IPS-18a (cell line): Measurements from ENCODE around the gene SNX7.

Experiments
- H3K27ac ChIP-seq: one replicate; pipeline ENCODE4 v1.5.1; 2013; ENCODE audit warnings: low read length
- H3K27me3 ChIP-seq: one replicate; pipeline ENCODE4 v1.6.1; 2013; ENCODE audit warnings: mild to moderate bottlenecking, low read length; ENCODE audit not compliant: control insufficient read depth, insufficient read depth
- H3K36me3 ChIP-seq: one replicate; pipeline ENCODE4 v1.6.1; 2013; ENCODE audit warnings: low read depth, low read length; ENCODE audit not compliant: control insufficient read depth
- H3K4me1 ChIP-seq: one replicate; pipeline ENCODE4 v1.6.1; 2013; ENCODE audit warnings: low read depth, low read length; ENCODE audit not compliant: control insufficient read depth
- H3K4me3 ChIP-seq: one replicate; pipeline ENCODE4 v1.5.1; 2013; ENCODE audit warnings: low read length
- H3K9ac ChIP-seq: one replicate; pipeline ENCODE4 v1.6.1; 2013; ENCODE audit warnings: mild to moderate bottlenecking, low read length, moderate library complexity
- H3K9me3 ChIP-seq: one replicate; pipeline ENCODE4 v1.6.1; 2013; ENCODE audit warnings: low read depth, low read length; ENCODE audit not compliant: control insufficient read depth

The SNX7 gene, protein sequence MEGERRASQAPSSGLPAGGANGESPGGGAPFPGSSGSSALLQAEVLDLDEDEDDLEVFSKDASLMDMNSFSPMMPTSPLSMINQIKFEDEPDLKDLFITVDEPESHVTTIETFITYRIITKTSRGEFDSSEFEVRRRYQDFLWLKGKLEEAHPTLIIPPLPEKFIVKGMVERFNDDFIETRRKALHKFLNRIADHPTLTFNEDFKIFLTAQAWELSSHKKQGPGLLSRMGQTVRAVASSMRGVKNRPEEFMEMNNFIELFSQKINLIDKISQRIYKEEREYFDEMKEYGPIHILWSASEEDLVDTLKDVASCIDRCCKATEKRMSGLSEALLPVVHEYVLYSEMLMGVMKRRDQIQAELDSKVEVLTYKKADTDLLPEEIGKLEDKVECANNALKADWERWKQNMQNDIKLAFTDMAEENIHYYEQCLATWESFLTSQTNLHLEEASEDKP

DNA sequence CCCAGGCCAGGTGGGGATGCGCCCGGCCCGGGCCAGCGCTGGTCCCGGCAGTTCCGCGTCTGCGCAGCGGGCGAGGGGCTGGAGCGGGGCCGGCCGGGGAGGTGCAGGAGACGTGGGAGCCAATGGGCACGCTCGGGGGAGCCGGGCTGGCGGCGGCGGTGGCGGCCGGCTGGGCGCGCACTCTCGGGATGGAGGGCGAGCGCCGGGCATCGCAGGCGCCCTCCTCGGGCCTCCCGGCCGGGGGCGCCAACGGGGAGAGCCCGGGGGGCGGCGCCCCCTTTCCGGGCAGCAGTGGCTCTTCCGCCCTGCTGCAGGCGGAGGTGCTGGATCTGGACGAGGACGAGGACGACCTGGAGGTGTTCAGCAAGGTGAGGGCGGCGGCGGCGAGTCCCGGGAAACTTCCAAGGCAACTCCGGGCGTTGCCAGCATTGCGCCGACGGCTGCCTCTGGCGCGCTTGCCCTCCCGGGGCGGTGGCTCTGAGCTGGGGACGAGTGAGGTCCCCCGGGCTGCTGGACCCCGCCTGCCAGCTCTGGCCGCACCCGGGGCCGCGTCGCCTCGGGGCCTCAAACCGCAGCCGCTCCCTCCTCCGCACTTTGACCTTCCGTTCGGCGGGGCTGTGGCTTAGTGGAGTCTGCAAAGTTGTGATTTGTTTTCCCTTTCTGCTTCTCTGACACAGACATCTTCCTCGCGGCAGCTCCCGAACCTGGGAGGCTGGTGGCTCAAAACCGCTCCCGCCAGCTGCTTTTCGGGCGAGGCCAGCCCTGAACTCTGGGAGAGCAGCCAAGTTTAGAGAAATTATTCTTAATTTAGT is at the start of gene SNX7:
SNX7 (plus strand) TSS at position 178 of the 812 bp plus-strand sequence; CDS start at position 189, 11 bp downstream.
- Histone ChIP-seq H3K9me3 (no peaks in the 10 kb centered on the region), H3K9ac (peak within 1 kb of the TSS; percentile 62), H3K4me3 (peak within 1 kb of the TSS; percentile 67), H3K36me3 (no peaks in the 10 kb centered on the region), H3K27ac (no peak within 1 kb of the TSS), H3K27me3 (peaks cover 19% of the 10 kb centered on the region), H3K4me1 (peaks cover 11% of the 10 kb centered on the region)

DNA sequence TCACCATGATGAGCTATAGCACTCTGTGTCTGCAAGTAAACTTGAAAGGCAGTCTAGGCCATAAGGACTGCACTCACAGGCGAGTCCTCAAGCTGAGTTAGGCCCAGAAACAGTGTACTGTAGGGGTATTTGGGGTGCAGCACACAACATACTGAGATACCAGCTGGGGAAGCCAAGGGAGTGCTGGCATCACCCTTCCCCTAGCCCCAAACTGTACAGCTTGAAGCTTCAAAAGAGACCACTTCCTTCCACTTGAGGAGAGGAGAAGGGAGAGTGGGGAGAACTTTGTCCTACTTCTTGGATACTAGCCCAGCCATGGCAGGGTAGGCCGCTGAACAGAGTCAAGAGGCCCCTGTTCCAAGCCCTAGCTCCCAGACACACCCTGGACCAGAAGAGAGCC is 24.2 kb upstream of the SNX7 start:
- no peaks in the 10 kb centered on the region for H3K4me1 ChIP-seq

DNA sequence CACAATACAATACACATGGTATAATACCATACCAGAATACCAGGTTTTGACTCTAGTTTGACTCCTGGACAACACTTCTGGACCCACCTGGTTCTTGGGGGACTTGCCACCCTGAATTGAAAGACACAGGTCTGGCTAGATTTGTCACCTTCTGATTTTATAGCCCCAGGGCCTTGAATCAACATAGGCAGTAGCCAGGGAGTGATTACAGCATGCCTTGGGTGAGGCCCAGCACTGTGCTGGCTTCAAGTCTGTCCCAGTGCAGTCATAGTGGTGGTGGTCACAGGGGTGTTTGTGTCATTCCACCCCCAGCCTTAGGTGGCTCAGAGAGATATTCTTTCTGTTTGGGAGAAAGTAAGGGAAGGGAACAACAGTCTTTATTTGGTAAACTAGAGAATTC is 23.3 kb upstream of the SNX7 start:
- H3K9me3 ChIP-seq = no peaks in the 10 kb centered on the region
- no peak overlapping the region for H3K4me3 ChIP-seq
- no peaks in the 10 kb centered on the region for H3K4me1 ChIP-seq
- no peak overlapping the region for H3K9ac ChIP-seq
- H3K36me3 ChIP-seq = no peaks in the 10 kb centered on the region
- H3K27me3 ChIP-seq = no peaks in the 10 kb centered on the region
- H3K27ac ChIP-seq = no peak overlapping the region

More for the DNA sequence above, 24.2 kb upstream of the SNX7 start:
- H3K9ac ChIP-seq = no peak overlapping the region
- H3K4me3 ChIP-seq = no peak overlapping the region
- no peaks in the 10 kb centered on the region for H3K36me3 ChIP-seq
- H3K9me3 ChIP-seq = no peaks in the 10 kb centered on the region
- H3K27ac ChIP-seq = no peak overlapping the region
- no peaks in the 10 kb centered on the region for H3K27me3 ChIP-seq

DNA sequence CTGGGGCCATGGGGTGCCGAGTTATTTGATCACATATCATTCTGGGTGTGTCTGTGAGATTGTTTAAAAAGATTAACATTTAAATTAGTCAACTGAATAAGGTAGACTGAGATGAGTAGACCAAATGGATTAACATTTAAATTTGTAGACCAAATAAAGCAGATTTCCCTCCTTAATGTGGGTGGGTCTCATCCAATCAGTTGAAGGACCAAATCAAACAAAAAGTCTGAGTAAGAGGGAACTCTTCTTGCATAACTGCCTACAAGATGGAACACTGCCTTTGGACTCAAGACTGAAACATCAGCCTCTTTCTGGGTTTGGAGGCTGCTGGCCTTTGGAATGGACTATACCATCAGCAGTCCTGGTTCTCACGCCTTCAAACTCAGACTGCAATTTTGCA is 17.0 kb upstream of the SNX7 start:
- H3K9ac ChIP-seq = no peak overlapping the region
- H3K4me1 ChIP-seq = no peaks in the 10 kb centered on the region
- no peaks in the 10 kb centered on the region for H3K27me3 ChIP-seq
- H3K27ac ChIP-seq = no peak overlapping the region
- no peaks in the 10 kb centered on the region for H3K36me3 ChIP-seq
- H3K9me3 ChIP-seq = no peaks in the 10 kb centered on the region
- H3K4me3 ChIP-seq = no peak overlapping the region

DNA sequence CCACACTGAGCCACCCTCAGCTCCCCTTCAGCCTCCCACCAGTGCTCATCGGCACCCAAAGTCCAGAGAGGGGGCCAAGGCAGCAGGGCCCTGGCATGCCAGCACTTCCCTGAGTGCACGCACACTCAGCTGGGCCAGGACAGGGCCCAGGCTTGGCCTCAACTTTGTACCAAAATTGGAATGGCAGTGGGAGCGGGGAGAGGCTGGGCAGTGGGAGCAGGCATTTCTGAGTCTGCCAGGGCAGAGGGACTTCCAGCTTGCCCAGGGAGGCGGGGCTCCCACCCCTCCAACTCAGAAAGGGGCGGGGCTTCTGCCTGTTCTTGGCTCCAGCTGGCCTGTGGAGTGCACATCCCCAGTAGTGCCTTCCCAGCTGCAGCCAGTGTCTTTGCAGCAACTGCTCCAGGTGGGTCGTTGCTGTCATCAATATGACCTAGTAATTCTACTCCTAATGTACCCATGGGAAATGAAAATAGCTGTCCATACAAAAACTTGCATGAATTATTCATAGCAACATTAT is 10.3 kb upstream of the SNX7 start:
- Histone ChIP-seq H3K4me1 (no peaks in the 10 kb centered on the region), H3K27ac (no peak overlapping the region), H3K9ac (no peak overlapping the region), H3K27me3 (no peaks in the 10 kb centered on the region), H3K36me3 (no peaks in the 10 kb centered on the region), H3K4me3 (no peak overlapping the region), H3K9me3 (peaks cover 4% of the 10 kb centered on the region)

DNA sequence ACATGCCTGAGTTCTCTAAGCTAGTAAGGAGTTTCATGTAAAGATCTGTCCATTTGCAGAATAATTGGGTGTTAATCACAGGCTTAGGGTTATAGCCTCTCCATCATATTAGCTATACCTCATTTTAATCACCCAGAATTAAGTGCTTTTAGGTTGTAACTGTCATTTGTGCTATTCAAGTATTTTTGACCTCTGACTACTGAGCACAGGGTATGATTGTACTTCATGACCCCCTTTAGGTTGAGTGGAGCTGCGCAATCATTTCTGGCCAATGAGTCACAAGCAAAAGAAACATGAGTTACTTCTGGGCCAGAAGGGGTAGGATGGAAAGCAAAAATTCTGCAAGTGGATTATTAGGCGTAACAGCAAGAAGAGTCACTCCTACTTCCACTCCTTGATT is 8.4 kb upstream of the SNX7 start:
- Histone ChIP-seq H3K9ac (no peak overlapping the region), H3K27ac (no peak overlapping the region), H3K36me3 (no peaks in the 10 kb centered on the region), H3K27me3 (no peaks in the 10 kb centered on the region), H3K4me1 (no peaks in the 10 kb centered on the region), H3K9me3 (peaks cover 4% of the 10 kb centered on the region), H3K4me3 (no peak overlapping the region)

DNA sequence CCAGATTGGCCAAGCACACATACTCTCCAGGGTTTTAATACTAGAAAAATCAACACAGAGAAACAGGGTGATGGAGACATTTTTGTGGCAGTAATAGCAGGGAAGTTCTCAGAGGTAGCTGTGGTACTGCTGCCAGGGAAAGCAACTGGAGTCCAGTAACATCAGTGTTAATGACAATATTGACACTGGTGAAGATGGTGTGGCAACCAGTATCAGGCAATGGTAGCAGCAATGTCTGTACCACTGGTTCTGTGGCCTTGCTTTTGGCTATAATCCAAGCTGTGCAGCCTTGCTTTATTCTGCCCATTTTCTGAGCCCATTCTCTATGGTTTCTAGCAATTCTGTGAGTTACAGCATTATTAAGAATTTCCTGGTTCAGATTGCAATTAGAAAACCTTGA is 1.6 kb upstream of the SNX7 start:
- Histone ChIP-seq H3K27ac (no peak overlapping the region), H3K4me1 (peaks cover 11% of the 10 kb centered on the region), H3K9me3 (no peaks in the 10 kb centered on the region), H3K36me3 (no peaks in the 10 kb centered on the region), H3K4me3 (no peak overlapping the region), H3K27me3 (peaks cover 19% of the 10 kb centered on the region), H3K9ac (no peak overlapping the region)

DNA sequence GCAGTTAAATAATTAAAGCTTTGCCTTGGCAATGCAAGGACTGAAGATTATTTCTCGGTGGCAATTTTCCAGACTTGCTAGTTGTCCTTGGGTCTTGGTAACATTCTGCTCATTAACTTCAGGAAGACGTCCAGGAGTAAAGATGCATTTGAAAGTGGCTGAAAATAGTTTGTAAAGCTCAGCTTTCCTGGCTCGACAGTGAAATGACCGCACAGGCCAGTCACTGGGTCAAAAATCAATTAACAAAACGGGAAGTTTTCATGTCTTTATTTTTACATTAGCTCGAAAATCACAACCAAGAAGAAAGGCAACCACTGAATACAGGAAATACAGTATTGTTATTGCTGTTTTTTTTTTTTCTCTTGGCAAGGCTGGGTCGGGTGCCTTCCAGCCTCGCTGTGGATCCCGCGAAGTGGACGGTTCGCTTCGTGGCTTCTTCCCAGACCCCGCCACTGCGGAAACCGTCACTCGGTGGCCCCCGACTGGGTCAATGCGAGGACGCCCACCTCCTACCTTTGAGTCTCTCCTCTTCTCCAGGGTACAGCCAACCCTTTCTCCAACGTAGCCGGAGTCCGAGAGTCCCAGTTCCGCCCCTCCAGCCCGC is 479 bp upstream of the SNX7 start:
- Histone ChIP-seq H3K36me3 (no peaks in the 10 kb centered on the region), H3K9me3 (no peaks in the 10 kb centered on the region), H3K27ac (no peak overlapping the region), H3K4me1 (peaks cover 11% of the 10 kb centered on the region), H3K27me3 (peaks cover 19% of the 10 kb centered on the region), H3K9ac (peak overlapping the region; percentile 47), H3K4me3 (peak overlapping the region; percentile 67)

DNA sequence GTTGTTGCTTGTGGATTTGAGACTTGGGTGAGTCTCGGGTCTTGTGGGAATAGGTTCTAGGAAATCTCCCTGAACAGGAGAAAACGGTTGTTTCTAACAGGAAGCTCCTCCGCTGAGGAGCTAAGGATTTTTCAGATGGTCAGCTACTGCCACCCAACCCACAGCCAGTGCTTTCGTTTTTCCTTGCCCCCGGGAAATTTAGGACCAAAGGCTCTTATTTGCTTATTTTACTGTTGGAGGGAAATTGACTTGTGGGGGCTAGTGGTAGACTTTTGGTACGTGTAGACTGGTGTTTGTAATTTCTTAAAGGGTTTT is 792 bp downstream of the SNX7 start:
- no peaks in the 10 kb centered on the region for H3K36me3 ChIP-seq
- H3K27me3 ChIP-seq = peaks cover 19% of the 10 kb centered on the region
- peak overlapping the region; percentile 62 for H3K9ac ChIP-seq
- no peak overlapping the region for H3K27ac ChIP-seq
- no peaks in the 10 kb centered on the region for H3K9me3 ChIP-seq
- peaks cover 11% of the 10 kb centered on the region for H3K4me1 ChIP-seq
- H3K4me3 ChIP-seq = peak overlapping the region; percentile 67

DNA sequence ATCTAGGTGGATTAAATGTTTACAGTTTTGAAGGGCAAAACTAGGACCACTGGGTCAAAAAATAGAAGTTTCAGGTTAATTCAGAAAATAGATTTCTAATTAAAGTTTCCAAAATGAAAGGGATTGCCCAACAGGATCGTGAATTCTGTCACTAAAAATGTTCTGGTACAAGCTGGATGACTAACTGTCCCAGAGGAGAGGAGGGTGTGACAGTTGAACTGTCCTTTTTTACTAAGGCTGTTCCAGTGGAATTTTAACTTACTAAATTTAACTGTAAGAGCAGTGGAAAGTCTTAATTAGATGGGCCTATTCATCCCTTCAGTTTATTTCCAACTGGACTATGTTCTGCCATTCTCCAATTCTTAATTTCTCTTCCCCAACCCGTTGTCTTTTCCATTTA is 7.2 kb downstream of the SNX7 start:
- Histone ChIP-seq H3K9ac (no peak overlapping the region), H3K4me3 (no peak overlapping the region), H3K4me1 (peaks cover under 1% of the 10 kb centered on the region), H3K27me3 (no peaks in the 10 kb centered on the region), H3K36me3 (no peaks in the 10 kb centered on the region), H3K9me3 (no peaks in the 10 kb centered on the region), H3K27ac (no peak overlapping the region)
